ENCODE results near the gene GPS1.

- TF ChIP-seq CTCF (IDR thresholded peaks at IDR 0.05), result no peak
- no peak for TF ChIP-seq POLR2A (IDR thresholded peaks at IDR 0.05)
- TF ChIP-seq POLR2AphosphoS5 (IDR thresholded peaks at IDR 0.05), result no peak
Measured at GRCh38 chr17:82024859-82025258, 26.8 kb upstream of the GPS1 start.

Measured in suprapubic skin (tissue), 4 donors.